Measurements from ENCODE around the gene CDK16.

CDK16 gene

DNA sequence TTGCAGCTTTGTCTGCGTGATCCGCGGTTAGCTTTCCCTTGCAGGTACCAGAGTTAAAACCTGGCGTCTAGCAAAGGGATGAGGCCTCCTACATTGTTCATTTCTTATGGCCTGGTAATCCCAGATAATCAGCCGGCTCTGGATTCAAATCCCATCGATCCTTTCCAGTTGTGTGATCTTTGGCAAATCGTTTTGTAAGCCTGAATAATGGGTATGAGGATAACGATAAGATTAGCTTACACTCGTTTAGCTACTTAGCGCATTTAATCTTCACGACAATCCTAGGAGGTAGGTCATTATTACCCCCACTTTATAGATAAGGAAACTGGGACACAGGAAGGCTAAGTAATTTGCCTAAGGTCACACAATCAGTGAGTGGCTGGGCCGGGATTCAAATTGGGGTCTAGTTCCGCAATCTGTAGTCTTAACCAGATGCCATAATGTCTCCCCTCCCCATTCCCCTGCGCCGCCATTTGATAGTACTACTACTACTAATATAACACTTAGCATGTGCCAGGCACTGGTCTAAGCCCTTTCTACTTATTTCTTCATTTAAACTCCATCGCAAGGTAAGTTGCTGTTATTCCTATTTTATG is 26.6 kb upstream of the CDK16 start:
- TF ChIP-seq RARB (CRISPR knock-in tag; IDR thresholded peaks at IDR 0.05) (no peak), GLIS3 (CRISPR knock-in tag; IDR thresholded peaks at IDR 0.05) (no peak), ZNF70 (CRISPR knock-in tag; IDR thresholded peaks at IDR 0.05) (no peak), ISL1 (CRISPR knock-in tag; IDR thresholded peaks at IDR 0.05) (no peak), OSR1 (CRISPR knock-in tag; IDR thresholded peaks at IDR 0.05) (no peak), TSHZ2 (CRISPR knock-in tag; IDR thresholded peaks at IDR 0.05) (no peak), ZNF8 (CRISPR knock-in tag; IDR thresholded peaks at IDR 0.05) (no peak), TOX (CRISPR knock-in tag; IDR thresholded peaks at IDR 0.05; ENCODE audit: borderline replicate concordance) (no peak)
- no peak for ATAC-seq

DNA sequence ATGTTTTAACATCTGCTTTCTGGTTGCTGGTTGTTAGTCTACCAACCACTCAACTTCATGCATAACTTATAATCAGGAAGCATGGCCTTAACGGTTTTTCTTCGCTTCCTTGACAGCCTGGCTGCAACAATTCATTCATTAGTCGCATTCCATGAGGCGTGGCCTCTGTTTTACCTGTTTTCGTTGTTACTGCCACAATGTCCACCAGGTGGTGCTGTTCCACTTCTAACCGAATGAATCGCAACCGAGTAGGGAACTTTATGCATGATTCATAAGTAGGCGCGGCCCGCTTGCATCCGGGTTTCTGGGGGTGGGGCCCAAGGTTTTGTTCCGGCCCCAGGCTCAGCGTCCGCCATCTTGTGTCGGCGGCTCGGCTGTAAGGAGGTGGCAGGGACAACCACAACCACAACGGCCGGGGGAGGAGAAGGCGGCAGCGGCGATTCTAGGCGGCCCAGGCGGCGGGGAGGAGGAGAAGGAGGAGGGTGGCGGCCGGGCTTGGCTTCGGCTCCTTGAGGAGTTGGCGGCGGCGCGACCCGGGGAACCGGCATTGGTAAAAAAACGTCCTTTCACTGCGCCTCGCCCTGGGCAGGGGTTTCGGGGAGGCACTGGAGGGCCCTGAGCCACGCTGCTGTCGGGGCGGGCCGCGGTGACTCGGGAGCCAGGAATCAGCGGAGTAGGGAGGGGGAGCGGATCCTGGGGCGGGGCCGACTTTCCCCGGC is 24.8 kb upstream of the CDK16 start, which contains the start of gene UBA1:
UBA1 (plus strand) TSS at position 355 of the 719 bp plus-strand sequence. CDS start 4,974 bp downstream, outside the sequence.
- ATAC-seq = peak; percentile 87

GRCh38 chrX:47194194-47194787 is 24.2 kb upstream of the CDK16 start:
- ATAC-seq = peak; percentile 9

More for the DNA sequence above, 24.8 kb upstream of the CDK16 start, which contains the start of gene UBA1:
- TF ChIP-seq ISL1 (CRISPR knock-in tag; IDR thresholded peaks at IDR 0.05) = no peak
- no peak for TF ChIP-seq ZC3H10 (CRISPR knock-in tag; IDR thresholded peaks at IDR 0.05)
- TF ChIP-seq TSHZ2 (CRISPR knock-in tag; IDR thresholded peaks at IDR 0.05) = 0 out of 2 replicates have a peak, but pooled peaks have one; percentile 7
- no peak for TF ChIP-seq RARB (CRISPR knock-in tag; IDR thresholded peaks at IDR 0.05)

More at GRCh38 chrX:47194194-47194787, 24.2 kb upstream of the CDK16 start:
- no peak for TF ChIP-seq PATZ1 (CRISPR knock-in tag; IDR thresholded peaks at IDR 0.05; ENCODE audit: borderline replicate concordance)
- TF ChIP-seq ZFP3 (CRISPR knock-in tag; IDR thresholded peaks at IDR 0.05) = no peak
- no peak for TF ChIP-seq PPARA (CRISPR knock-in tag; IDR thresholded peaks at IDR 0.05; ENCODE audit: borderline replicate concordance)
- TF ChIP-seq ZNF70 (CRISPR knock-in tag; IDR thresholded peaks at IDR 0.05) = no peak
- TF ChIP-seq SNAI2 (CRISPR knock-in tag; IDR thresholded peaks at IDR 0.05) = no peak
- TF ChIP-seq GLIS3 (CRISPR knock-in tag; IDR thresholded peaks at IDR 0.05) = no peak
- TF ChIP-seq ESRRG (CRISPR knock-in tag; IDR thresholded peaks at IDR 0.05) = no peak
- TF ChIP-seq ISL1 (CRISPR knock-in tag; IDR thresholded peaks at IDR 0.05) = no peak
- no peak for TF ChIP-seq TCF4 (CRISPR knock-in tag; IDR thresholded peaks at IDR 0.05; ENCODE audit: borderline replicate concordance)
- no peak for TF ChIP-seq CREB5 (CRISPR knock-in tag; IDR thresholded peaks at IDR 0.05; ENCODE audit: low read depth)
- TF ChIP-seq ZNF8 (CRISPR knock-in tag; IDR thresholded peaks at IDR 0.05) = no peak
- no peak for TF ChIP-seq TSHZ2 (CRISPR knock-in tag; IDR thresholded peaks at IDR 0.05)
- TF ChIP-seq ZFP30 (CRISPR knock-in tag; IDR thresholded peaks at IDR 0.05) = no peak

Data from SK-N-SH treated with all-trans-retinoic acid at 6 μM for 48 hours (cell line).